ENCODE measurements around the gene CORO6. TPM values are rescaled to one million over a fixed set of nuclear protein-coding genes. Genes with fewer than 3 reads are reported as not detected.

CORO6 gene
- total RNA-seq, 4 donors from 2014 or later = 5.7 to 19.0 (median 8.7) TPM

GRCh38 chr17:29589524-29590410 lies 32.9 kb downstream of the CORO6 start, which contains the start of gene GIT1:
TSS of gene GIT1 (minus strand) at chr17:29589648. CDS start at chr17:29589378, 270 bp downstream.
- TF ChIP-seq POLR2A (IDR thresholded peaks at IDR 0.05) = no peak
- no peak for TF ChIP-seq CTCF (IDR thresholded peaks at IDR 0.05)
- H3K4me3 ChIP-seq (ENCODE audit: low read depth, poor library complexity, severe bottlenecking) = peak within 1 kb of the TSS; percentile 64
- intact Hi-C loops (cut with DNase I; ENCODE audit: low total_unique reads) = no loop called here
- WGBS, 2 donors = 13% methylated on average over 13 of the region's 70 CpGs
- DNase-seq (ENCODE audit: low spot score in 2 of 2) = peak; percentile 76 to 95

GRCh38 chr17:29588562-29589411 lies 33.9 kb downstream of the CORO6 start:
- H3K4me3 ChIP-seq (ENCODE audit: low read depth, poor library complexity, severe bottlenecking) = peak overlapping the region; percentile 64
- TF ChIP-seq POLR2A (IDR thresholded peaks at IDR 0.05) (no peak), CTCF (IDR thresholded peaks at IDR 0.05) (no peak)
- peak in 1 of 2 donors; percentile 21 for DNase-seq (ENCODE audit: low spot score in 2 of 2)
- intact Hi-C loops (cut with DNase I; ENCODE audit: low total_unique reads) = no loop called here
- WGBS, 2 donors = 0 to 1% methylated on average over 2 to 23 of the region's 72 CpGs

GRCh38 chr17:29588017-29588561 lies 34.6 kb downstream of the CORO6 start:
- intact Hi-C loops (cut with DNase I; ENCODE audit: low total_unique reads) = no loop called here
- peak overlapping the region; percentile 64 for H3K4me3 ChIP-seq (ENCODE audit: low read depth, poor library complexity, severe bottlenecking)
- no peak for DNase-seq (ENCODE audit: low spot score in 2 of 2)
- TF ChIP-seq POLR2A (IDR thresholded peaks at IDR 0.05) (no peak), CTCF (IDR thresholded peaks at IDR 0.05) (no peak)
- WGBS, 2 donors = 19 to 27% methylated on average over 5 to 8 of the region's 8 CpGs

- intact Hi-C loops (cut with DNase I; ENCODE audit: low total_unique reads) = no loop called here
- H3K4me3 ChIP-seq (ENCODE audit: low read depth, poor library complexity, severe bottlenecking) = no peak overlapping the region
- WGBS, 2 donors = 69 to 82% methylated on average over 5 to 6 of the region's 6 CpGs
- no peak for DNase-seq (ENCODE audit: low spot score in 2 of 2)
- TF ChIP-seq POLR2A (IDR thresholded peaks at IDR 0.05) = no peak
- TF ChIP-seq CTCF (IDR thresholded peaks at IDR 0.05) = no peak
These were observed 35.1 kb downstream of the CORO6 start for GRCh38 chr17:29587591-29587990.

- intact Hi-C loops (cut with DNase I; ENCODE audit: low total_unique reads) = no loop called here
- no peak overlapping the region for H3K4me3 ChIP-seq (ENCODE audit: low read depth, poor library complexity, severe bottlenecking)
- no peak for DNase-seq (ENCODE audit: low spot score in 2 of 2)
- WGBS, 2 donors = 51 to 55% methylated on average over 9 of the region's 9 CpGs
- TF ChIP-seq POLR2A (IDR thresholded peaks at IDR 0.05) = no peak
- TF ChIP-seq CTCF (IDR thresholded peaks at IDR 0.05) = no peak
These were observed 35.8 kb downstream of the CORO6 start for GRCh38 chr17:29586676-29587469.
